Ovary (tissue), 9 donors: Measurements from ENCODE around the gene LIMS1. TPM values are rescaled to one million over a fixed set of nuclear protein-coding genes. Genes with fewer than 3 reads are reported as not detected.
"Not testable (repeated sequence)": the region's sequence is repeated elsewhere in the genome, so short reads cannot be mapped to it uniquely, and the experiment has no call there.

Experiments used
- DNase-seq, 5 donors: peaks; one replicate each; pipeline ENCODE4 v3.0.0-alpha.2; 2019 to 2020
- H3K27ac ChIP-seq, 2 donors: fragments of 200-600 bp; one replicate each; pipeline versions ENCODE4 v1.5.1 to v1.8.0; 2019 to 2022
- H3K27me3 ChIP-seq: fragments of 200-600 bp; one replicate; pipeline ENCODE4 v1.8.0; 2022
- H3K36me3 ChIP-seq: fragments of 200-600 bp; sonication (generic); one replicate; pipeline ENCODE4 v1.5.1; 2019
- H3K4me1 ChIP-seq: one replicate; pipeline ENCODE4 v1.8.1; 2013; ENCODE audit warnings: mild to moderate bottlenecking, moderate library complexity; ENCODE audit not compliant: insufficient read depth
- H3K4me3 ChIP-seq: fragments of 200-600 bp; sonication (generic); one replicate; pipeline ENCODE4 v1.5.1; 2017
- H3K9me3 ChIP-seq, 2 donors: fragments of 200-600 bp in 1 of 2; sonication (generic) in 1 of 2; one replicate each; pipeline versions ENCODE4 v1.5.1 to v1.8.1; 2013 to 2019; ENCODE audit warnings: mild to moderate bottlenecking in 1 of 2, moderate library complexity in 1 of 2
- EP300 ChIP-seq: sonication (generic); formaldehyde crosslinking; IDR thresholded peaks from one replicate; pipeline ENCODE4 v1.6.1; 2017; ENCODE audit warnings: antibody characterized with exemption
- POLR2A ChIP-seq: fragments of 450-650 bp; IDR thresholded peaks from one replicate; pipeline ENCODE4 v1.6.1; 2017; ENCODE audit warnings: antibody characterized with exemption, mild to moderate bottlenecking, moderate library complexity
- WGBS, 3 donors: extraction: QIAGEN DNeasy Blood & Tissue Kit in 1 of 3; methylation state at CpG; one replicate each; pipeline versions ENCODE4 v1.1.5 to v1.1.7; 2013 to 2017; 5-methylcytosine and 5-hydroxymethylcytosine counted together
- intact Hi-C, 4 donors: fragments of 100-400 bp; cut with DNase I; formaldehyde crosslinking; loops; one replicate each; pipeline versions ENCODE4 v1.11.0 to v1.15.1; 2022 to 2023
- polyA plus RNA-seq, 2 donors: library from polyadenylated mRNA; stranded (reverse); fragments of 200-250 nt in 1 of 2; fragments of 350-450 nt in 1 of 2; fragmentation: Illumina TruSeq in 1 of 2; extraction: RNeasy Lipid Tissue Mini Kit (QIAGEN cat#74804) in 1 of 2; gene quantifications; one replicate each; pipeline ENCODE4 v1.2.3, GENCODE V29; 2013 to 2014
- total RNA-seq, 7 donors: library from RNA; depleted of rRNA in 2 of 7; stranded (reverse); fragments of >200 nt in 2 of 7; fragmentation: NEBNext Ultra II Directional in 3 of 7; extraction: Animal tissue kit (Norgen Biotek cat#: 25700) in 3 of 7; gene quantifications; one replicate each; pipeline versions ENCODE4 v1.1.0 to v1.2.4, GENCODE V29; 2016 to 2023
- TF ChIP-seq, protein P1 (sequence below), 3 donors: fragments of 450-650 bp in 2 of 3; fragments of 200-600 bp in 1 of 3; IDR thresholded peaks; one replicate each; pipeline versions ENCODE4 v1.5.1 to v1.8.0; 2016 to 2022; ENCODE audit warnings: antibody characterized with exemption in 3 of 3, mild to moderate bottlenecking in 1 of 3
- donor health status: DM: no; HTN: no; CAD: no; lungs with moderate emphysema.
- donor health status: DM: no; HTN: no; CAD: no.
- donor health status: Bipolar disorder and iron deficiency.
- donor health status: DM: yes; HTN: yes; CAD: no.
- donor health status: DM: no; HTN: no; CAD: no.
- donor health status: DM: yes; HTN: yes; CAD: no.

LIMS1 gene
- total and polyA plus RNA-seq, 9 donors = 36.2 to 91.1 (median 40.2) TPM

DNA sequence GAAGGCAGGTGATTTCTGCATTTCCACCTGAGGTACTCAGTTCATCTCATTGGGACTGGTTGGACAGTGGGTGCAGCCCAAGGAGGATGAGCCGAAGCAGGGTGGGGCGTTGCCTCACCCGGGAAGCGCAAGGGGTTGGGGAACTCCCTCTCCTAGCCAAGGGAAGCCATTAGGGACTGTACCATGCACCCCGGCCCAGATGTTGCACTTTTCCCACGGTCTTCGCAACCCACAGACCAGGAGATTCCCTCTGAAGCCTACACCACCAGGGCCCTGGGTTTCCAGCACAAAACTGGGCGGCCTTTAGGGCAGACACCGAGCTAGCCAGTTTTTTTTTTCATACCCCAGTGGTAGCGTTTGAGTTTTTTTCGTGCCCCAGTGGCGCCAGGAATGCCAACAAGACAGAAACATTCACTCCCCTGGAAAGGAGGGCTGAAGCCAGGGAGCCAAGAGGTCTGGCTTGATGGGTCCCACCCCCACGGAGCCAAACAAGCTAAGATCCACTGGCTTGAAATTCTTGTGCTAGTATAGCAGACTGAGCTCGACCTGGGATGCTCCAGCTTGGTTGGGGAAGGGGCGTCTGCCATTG lies 109.1 kb downstream of the LIMS1 start:
- 86 to 94% (median 86%) methylated on average over 15 of the region's 15 CpGs for WGBS, 3 donors
- no peak for DNase-seq
- Histone ChIP-seq H3K27ac (no peak overlapping the region), H3K4me3 (no peak overlapping the region), H3K4me1 (peaks cover 7% of the 10 kb centered on the region), H3K9me3 (no peaks in the 10 kb centered on the region), H3K27me3 (no peaks in the 10 kb centered on the region), H3K36me3 (no peaks in the 10 kb centered on the region)
- TF ChIP-seq EP300 (no peak), POLR2A (no peak)
- TF ChIP-seq, protein P1, sequence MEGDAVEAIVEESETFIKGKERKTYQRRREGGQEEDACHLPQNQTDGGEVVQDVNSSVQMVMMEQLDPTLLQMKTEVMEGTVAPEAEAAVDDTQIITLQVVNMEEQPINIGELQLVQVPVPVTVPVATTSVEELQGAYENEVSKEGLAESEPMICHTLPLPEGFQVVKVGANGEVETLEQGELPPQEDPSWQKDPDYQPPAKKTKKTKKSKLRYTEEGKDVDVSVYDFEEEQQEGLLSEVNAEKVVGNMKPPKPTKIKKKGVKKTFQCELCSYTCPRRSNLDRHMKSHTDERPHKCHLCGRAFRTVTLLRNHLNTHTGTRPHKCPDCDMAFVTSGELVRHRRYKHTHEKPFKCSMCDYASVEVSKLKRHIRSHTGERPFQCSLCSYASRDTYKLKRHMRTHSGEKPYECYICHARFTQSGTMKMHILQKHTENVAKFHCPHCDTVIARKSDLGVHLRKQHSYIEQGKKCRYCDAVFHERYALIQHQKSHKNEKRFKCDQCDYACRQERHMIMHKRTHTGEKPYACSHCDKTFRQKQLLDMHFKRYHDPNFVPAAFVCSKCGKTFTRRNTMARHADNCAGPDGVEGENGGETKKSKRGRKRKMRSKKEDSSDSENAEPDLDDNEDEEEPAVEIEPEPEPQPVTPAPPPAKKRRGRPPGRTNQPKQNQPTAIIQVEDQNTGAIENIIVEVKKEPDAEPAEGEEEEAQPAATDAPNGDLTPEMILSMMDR (IDR thresholded peaks at IDR 0.05) = no peak
- intact Hi-C loops = no loop called here

DNA sequence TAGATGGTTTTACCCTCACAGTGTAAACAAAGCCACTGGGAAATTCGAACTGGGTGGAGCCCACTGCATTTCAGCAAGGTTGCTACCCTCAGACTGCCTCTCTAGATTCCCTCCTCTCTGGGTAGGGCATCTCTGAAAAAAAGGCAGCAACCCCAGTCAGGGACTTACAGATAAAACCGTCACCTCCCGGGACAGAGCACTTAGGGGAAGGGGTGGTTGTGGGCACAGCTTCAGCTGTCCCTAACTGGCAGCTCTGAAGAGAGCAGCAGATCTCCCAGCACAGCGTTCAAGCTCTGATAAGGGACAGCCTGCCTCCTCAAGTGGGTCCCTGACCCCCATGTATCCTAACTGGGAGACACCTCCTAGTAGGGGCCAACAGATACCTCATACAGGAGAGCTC lies 109.6 kb downstream of the LIMS1 start:
- H3K4me3 ChIP-seq, H3K9me3 ChIP-seq, H3K4me1 ChIP-seq, intact Hi-C loops, H3K27me3 ChIP-seq, H3K27ac ChIP-seq, H3K36me3 ChIP-seq, DNase-seq: not testable (repeated sequence)
- WGBS, 3 donors = 91 to 98% (median 94%) methylated on average over 4 of the region's 4 CpGs

DNA sequence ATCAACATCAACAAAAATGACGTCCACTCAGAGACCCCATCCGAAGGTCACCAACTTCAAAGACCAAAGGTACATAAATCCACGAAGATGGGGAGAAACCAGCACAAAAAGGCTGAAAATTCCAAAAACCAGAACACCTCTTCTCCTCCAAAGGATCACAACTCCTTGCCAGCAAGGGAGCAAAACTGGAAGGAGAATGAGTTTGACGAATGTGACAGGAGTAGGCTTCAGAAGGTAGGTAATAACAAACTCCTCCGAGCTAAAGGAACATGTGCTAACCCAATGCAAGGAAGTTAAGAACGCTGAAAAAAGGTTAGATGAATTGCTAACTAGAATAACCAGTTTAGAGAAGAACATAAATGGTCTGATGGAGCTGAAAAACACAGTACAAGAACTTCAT lies 110.2 kb downstream of the LIMS1 start:
- H3K27me3 ChIP-seq, H3K36me3 ChIP-seq, H3K27ac ChIP-seq, DNase-seq, intact Hi-C loops, H3K9me3 ChIP-seq, H3K4me3 ChIP-seq, H3K4me1 ChIP-seq: not testable (repeated sequence)
- 97 to 98% (median 98%) methylated on average over 6 of the region's 6 CpGs for WGBS, 3 donors

DNA sequence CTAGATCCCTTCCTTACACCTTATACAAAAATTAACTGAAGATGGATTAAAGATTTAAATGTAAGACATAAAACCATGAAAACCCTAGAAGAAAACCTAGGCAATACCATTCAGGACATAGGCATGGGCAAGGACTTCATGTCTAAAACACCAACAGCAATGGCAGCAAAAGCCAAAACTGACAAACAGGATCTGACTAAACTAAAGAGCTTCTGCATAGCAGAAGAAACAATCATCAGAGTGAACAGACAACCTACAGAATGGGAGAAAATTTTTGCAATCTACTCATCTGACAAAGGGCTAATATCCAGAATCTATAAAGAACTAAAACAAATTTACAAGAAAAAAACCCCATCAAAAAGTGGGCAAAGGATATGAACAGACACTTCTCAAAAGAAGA lies 114.5 kb downstream of the LIMS1 start:
- intact Hi-C loops, H3K4me3 ChIP-seq, DNase-seq, H3K27ac ChIP-seq, H3K9me3 ChIP-seq, H3K4me1 ChIP-seq, H3K36me3 ChIP-seq, H3K27me3 ChIP-seq: not testable (repeated sequence)

DNA sequence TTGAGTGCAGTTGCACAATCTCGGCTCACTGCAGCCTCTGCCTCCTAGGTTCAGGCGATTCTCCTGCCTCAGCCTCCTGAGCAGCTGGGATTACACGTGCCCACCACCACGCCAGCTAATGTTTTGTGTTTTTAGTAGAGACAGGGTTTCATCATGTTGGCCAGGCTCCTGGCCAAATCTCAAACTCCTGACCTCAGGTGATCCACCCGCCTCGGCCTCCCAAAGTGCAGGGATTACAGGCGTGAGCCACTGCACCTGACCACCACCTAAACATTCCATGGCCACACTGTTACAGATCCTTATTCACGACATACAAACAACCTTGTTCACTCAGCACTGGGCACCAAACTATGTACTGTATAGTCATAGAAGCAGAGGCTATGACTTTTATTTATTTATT lies 116.2 kb downstream of the LIMS1 start:
- H3K9me3 ChIP-seq, H3K36me3 ChIP-seq, intact Hi-C loops, H3K4me1 ChIP-seq, H3K27ac ChIP-seq, H3K4me3 ChIP-seq, DNase-seq, H3K27me3 ChIP-seq: not testable (repeated sequence)
- WGBS, 3 donors = 94 to 97% (median 97%) methylated on average over 8 of the region's 8 CpGs

DNA sequence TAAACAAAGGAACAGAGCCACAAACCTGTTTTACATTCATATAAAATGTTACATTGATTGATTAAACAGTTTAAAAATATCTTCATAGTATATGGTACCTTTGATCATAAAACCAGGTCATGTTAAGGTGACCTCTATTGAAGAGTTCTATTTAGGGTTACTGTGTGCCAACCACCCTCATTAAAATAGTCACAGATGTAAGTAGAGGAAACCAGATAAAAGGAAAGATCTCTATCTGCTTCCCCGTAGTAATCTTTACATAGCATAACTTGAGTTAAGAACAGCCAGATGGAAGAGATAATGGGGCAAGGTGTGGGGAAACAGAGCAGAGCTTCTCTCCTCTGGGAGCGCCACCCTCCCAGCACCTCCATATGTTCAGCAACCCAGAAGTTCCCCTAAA lies 117.2 kb downstream of the LIMS1 start:
- H3K4me3 ChIP-seq, intact Hi-C loops, H3K27ac ChIP-seq, H3K9me3 ChIP-seq, H3K4me1 ChIP-seq, H3K36me3 ChIP-seq, H3K27me3 ChIP-seq, DNase-seq: not testable (repeated sequence)
- 79 to 86% methylated on average over 1 of the region's 2 CpGs; no CpG with 5 or more reads in 1 of the 3 donors for WGBS, 3 donors

DNA sequence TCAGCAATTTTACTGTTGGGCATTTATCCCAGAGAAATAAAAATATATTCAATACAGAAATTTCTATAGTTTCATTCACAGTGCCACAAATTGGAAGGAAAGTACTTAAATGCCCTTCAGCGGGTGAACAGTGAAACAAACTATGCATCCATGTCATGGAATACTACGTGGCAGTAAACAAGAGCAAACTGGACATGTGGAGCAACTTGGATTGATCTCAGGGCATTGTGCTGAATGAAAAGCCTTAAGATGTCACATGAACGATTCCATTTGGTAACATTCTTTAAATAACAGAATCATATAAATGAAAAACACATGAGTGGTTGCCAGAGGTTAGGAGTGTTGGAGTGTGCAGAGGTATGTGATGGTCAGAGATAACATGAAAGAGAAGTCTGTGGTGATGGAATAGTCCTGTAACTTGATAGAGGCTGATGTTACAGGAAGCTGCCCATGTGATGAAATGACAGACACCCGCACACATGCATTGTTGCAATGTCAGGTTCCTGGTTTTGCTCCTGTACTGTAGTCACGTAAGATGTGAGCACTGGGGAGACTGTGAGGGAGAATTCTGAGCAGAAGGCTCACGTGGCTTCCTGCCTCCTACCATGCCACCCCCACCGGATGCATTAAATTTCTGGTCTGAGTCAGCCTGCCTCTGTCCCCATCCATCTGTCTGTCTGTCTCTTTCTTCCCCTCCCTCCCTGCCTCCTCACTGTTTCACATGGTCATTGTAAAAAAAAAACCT lies 118.1 kb downstream of the LIMS1 start:
- H3K36me3 ChIP-seq, H3K9me3 ChIP-seq, H3K4me1 ChIP-seq, DNase-seq, intact Hi-C loops, H3K4me3 ChIP-seq, H3K27ac ChIP-seq, H3K27me3 ChIP-seq: not testable (repeated sequence)
- 69 to 79% (median 74%) methylated on average over 6 to 7 of the region's 7 CpGs for WGBS, 3 donors

DNA sequence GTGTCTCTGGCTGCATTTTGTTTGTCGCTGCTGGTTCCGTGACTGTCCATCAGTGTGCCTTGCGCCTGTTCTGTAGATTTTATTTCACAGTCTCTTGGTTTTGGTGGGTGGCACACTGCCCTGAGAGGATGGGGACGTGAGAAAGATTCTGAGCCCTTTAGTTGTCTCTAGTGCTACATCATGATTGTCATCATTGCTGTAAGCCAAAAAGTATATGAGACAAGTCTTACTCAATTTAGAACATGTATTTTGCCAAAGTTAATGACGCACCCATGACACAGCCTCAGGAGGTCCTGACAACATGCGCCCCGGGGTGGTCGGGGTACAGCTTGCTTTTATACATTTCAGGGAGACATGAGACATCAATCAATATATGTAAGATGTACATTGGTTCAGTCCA lies 119.2 kb downstream of the LIMS1 start:
- H3K36me3 ChIP-seq, DNase-seq, H3K27me3 ChIP-seq, H3K4me1 ChIP-seq, H3K27ac ChIP-seq, H3K4me3 ChIP-seq, intact Hi-C loops, H3K9me3 ChIP-seq: not testable (repeated sequence)
- 70 to 97% (median 88%) methylated on average over 1 to 3 of the region's 8 CpGs for WGBS, 3 donors

DNA sequence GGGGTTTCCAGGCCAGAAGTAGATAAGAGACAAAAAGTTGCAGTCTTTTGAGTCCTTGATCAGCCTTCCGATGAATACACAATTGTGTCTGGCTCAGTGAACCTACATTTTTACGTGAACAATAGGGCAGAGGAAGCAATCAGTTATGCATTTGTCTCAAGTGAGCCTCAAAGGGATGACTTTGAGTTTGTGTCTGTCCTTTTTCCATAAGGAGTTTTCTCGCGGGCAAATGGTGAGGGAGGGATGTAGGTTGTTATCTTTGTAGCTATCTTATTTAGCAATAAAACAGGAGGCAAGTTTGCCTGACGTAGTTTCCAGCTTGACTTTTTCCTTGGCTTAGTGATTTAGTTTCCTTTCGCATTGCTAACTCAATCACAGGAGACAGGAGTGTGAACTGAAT lies 119.6 kb downstream of the LIMS1 start:
- H3K27me3 ChIP-seq, H3K4me1 ChIP-seq, intact Hi-C loops, H3K4me3 ChIP-seq, H3K36me3 ChIP-seq, DNase-seq, H3K9me3 ChIP-seq: not testable (repeated sequence)
- 44 to 48% (median 48%) methylated on average over 5 to 6 of the region's 6 CpGs for WGBS, 3 donors
- peak overlapping the region in 1 of 2 donors; percentile 38 for H3K27ac ChIP-seq

DNA sequence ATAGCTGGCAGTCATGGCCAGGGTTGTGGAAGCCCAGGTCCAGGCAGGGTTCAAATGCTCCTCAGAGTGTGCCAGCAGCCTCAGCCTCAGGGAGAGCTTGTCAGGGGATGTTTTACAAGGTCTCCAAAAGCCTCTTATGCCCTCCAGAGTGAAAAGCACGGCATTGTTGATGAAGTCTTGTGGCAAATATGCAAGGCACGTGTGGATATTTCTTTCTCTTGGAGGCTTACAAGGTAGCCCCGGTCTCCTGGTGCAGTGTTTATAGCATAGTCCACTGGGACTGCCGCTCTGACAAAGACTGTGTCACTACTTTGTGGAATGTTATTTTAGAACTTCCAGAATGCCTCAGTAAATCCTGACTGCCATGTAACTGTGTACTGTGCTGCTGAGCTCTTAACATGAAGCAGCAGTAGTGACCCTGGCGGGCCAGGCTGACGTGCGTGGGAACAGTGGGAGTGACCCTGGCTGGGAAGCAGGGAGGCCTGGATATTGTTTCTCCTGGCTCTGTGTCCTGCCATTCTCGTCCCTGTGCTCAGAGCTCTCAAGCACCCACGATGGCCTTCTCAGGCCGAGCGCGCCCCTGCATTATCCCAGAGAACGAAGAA lies 120.4 kb downstream of the LIMS1 start:
- H3K4me1 ChIP-seq, intact Hi-C loops, H3K9me3 ChIP-seq, H3K4me3 ChIP-seq, H3K36me3 ChIP-seq, H3K27me3 ChIP-seq, H3K27ac ChIP-seq: not testable (repeated sequence)
- peak; percentile 72 to 85 (median 75) for DNase-seq
- WGBS, 3 donors = 5 to 20% methylated on average over 2 to 10 of the region's 13 CpGs; no CpG with 5 or more reads in 1 of the 3 donors

DNA sequence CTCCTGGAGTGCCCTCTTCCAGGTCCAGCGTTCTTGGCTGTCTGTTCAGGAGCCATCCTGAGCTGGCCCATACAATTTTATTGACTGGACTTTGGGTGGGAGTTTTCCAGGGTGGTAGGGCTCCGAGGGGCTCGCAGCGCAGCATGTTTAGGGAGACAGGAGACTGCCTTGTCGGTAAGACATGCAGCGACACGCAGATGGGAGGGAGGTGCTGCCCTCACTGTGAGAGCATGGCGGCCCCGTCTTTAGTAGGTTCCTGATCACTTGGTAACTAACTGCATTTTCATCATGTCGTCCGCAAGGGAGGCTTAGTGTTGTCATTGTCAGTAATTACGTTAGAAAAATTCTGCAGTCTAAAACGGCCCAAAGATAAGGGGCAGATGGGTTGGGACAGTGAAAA lies 121.0 kb downstream of the LIMS1 start:
- no CpG with 5 or more reads among the region's 13 CpGs for WGBS, 3 donors
- H3K4me3 ChIP-seq, H3K4me1 ChIP-seq, DNase-seq, H3K36me3 ChIP-seq, H3K27ac ChIP-seq, H3K27me3 ChIP-seq, intact Hi-C loops, H3K9me3 ChIP-seq: not testable (repeated sequence)
